Epithelial cell of esophagus (primary cell): ENCODE results near the gene SRCIN1.

Source experiments
- DNase-seq: peaks from one replicate; pipeline ENCODE4 v3.0.0; 2010; ENCODE audit warnings: low read depth
- H3K4me3 ChIP-seq: 2 replicates; pipeline ENCODE4 v1.5.1; 2011; ENCODE audit warnings: mild to moderate bottlenecking, low read length, control low read depth
- CTCF ChIP-seq: IDR thresholded peaks from 2 replicates; pipeline ENCODE4 v1.5.1; 2011; ENCODE audit warnings: low read depth, mild to moderate bottlenecking, low read length, control low read depth, inconsistent platforms; ENCODE audit not compliant: insufficient read depth; ENCODE audit errors: missing control alignments

SRCIN1 gene

GRCh38 chr17:38578229-38579082 is 27.3 kb downstream of the SRCIN1 start:
- no peak overlapping the region for H3K4me3 ChIP-seq
- no peak for DNase-seq
- TF ChIP-seq CTCF: no peak

GRCh38 chr17:38577645-38578173 is 28.0 kb downstream of the SRCIN1 start:
- no peak for DNase-seq
- TF ChIP-seq CTCF: no peak
- no peak overlapping the region for H3K4me3 ChIP-seq

- no peak for DNase-seq
- no peak overlapping the region for H3K4me3 ChIP-seq
- TF ChIP-seq CTCF: peak; percentile 2
These were observed 28.5 kb downstream of the SRCIN1 start for GRCh38 chr17:38577244-38577643.

- no peak for TF ChIP-seq CTCF
- H3K4me3 ChIP-seq: no peak overlapping the region
- DNase-seq: peak; percentile 39
These were observed 30.0 kb downstream of the SRCIN1 start for GRCh38 chr17:38575781-38576180.

- DNase-seq: no peak
- no peak overlapping the region for H3K4me3 ChIP-seq
- TF ChIP-seq CTCF: no peak
These were observed 31.0 kb downstream of the SRCIN1 start for GRCh38 chr17:38574712-38575111.

GRCh38 chr17:38572669-38573365 is 32.9 kb downstream of the SRCIN1 start:
- DNase-seq: no peak
- no peak overlapping the region for H3K4me3 ChIP-seq
- TF ChIP-seq CTCF: no peak
